A673 (cell line): ENCODE measurements around the gene RNF148. TPM values are rescaled to one million over a fixed set of nuclear protein-coding genes. Genes with fewer than 3 reads are reported as not detected.

Source experiments
- BruUV-seq: library from RNA; stranded (reverse); fragments of 400-500 nt; replicated peaks from 2 replicates; lab custom pipeline; 2021; lab: Mats Ljungman, UMichigan
- CTCF ChIA-PET: fragments of 300-600 bp; sonication (Branson Sonifier 250); formaldehyde crosslinking; loops from one replicate; lab custom pipeline; 2022; ENCODE audit warnings: antibody characterized with exemption; lab: Charles Lee
- POLR2A ChIA-PET: fragments of 300-600 bp; sonication (Branson Sonifier 250); formaldehyde crosslinking; loops from one replicate; lab custom pipeline; 2022; ENCODE audit warnings: antibody characterized with exemption; ENCODE audit not compliant: low non-redundant PET; lab: Charles Lee
- DNase-seq: peaks from one replicate; pipeline ENCODE4 v3.0.0-alpha.2; 2015; ENCODE audit warnings: low spot score
- H3K27ac ChIP-seq: fragments of 200-600 bp; sonication (generic); 2 replicates; pipeline ENCODE4 v1.5.1; 2016; ENCODE audit warnings: mixed run types, low read depth, mild to moderate bottlenecking, mixed read lengths, antibody characterized with exemption, low read length; ENCODE audit not compliant: poor library complexity, severe bottlenecking
- H3K27me3 ChIP-seq: fragments of 200-600 bp; sonication (generic); replicated peaks from 2 replicates; pipeline ENCODE4 v1.6.1; 2017; ENCODE audit warnings: mixed run types, low read depth, mild to moderate bottlenecking, mixed read lengths, antibody characterized with exemption, low read length; ENCODE audit not compliant: insufficient read depth, poor library complexity
- H3K36me3 ChIP-seq: fragments of 200-600 bp; sonication (generic); 2 replicates; pipeline ENCODE4 v1.6.1; 2016; ENCODE audit warnings: mixed run types, mild to moderate bottlenecking, mixed read lengths, antibody characterized with exemption, low read length; ENCODE audit not compliant: insufficient read depth, poor library complexity, severe bottlenecking
- H3K4me1 ChIP-seq: fragments of 200-600 bp; sonication (generic); 2 replicates; pipeline ENCODE4 v1.6.1; 2017; ENCODE audit warnings: mixed run types, mild to moderate bottlenecking, mixed read lengths, antibody characterized with exemption, low read length; ENCODE audit not compliant: insufficient read depth, poor library complexity, severe bottlenecking
- H3K4me3 ChIP-seq: fragments of 200-600 bp; sonication (generic); 2 replicates; pipeline ENCODE4 v1.5.1; 2016; ENCODE audit warnings: low read depth, mixed run types, mild to moderate bottlenecking, mixed read lengths, low read length; ENCODE audit not compliant: poor library complexity, severe bottlenecking
- H3K9me3 ChIP-seq: fragments of 200-600 bp; sonication (generic); 2 replicates; pipeline ENCODE4 v1.6.1; 2016; ENCODE audit warnings: mixed run types, low read depth, mild to moderate bottlenecking, mixed read lengths, antibody characterized with exemption, low read length; ENCODE audit not compliant: poor library complexity, severe bottlenecking
- EZH2 ChIP-seq: fragments of 200-600 bp; sonication (generic); IDR thresholded peaks from 2 replicates; pipeline ENCODE4 v1.6.1; 2017; ENCODE audit warnings: borderline replicate concordance, low read depth, mild to moderate bottlenecking, mixed read lengths, antibody characterized with exemption, low read length; ENCODE audit not compliant: poor library complexity, severe bottlenecking
- intact Hi-C: fragments of 100-400 bp; cut with micrococcal nuclease; formaldehyde crosslinking; loops from one replicate; pipeline ENCODE4 v1.10.0; 2022; ENCODE audit not compliant: unreplicated experiment
- total RNA-seq: library from RNA; stranded (reverse); gene quantifications from 2 replicates; pipeline ENCODE4 v1.2.3, GENCODE V29; 2021
- TF ChIP-seq, protein P1 (sequence below): fragments of 300-800, 200-600 bp; sonication (generic); conservative IDR thresholded peaks from 2 replicates; pipeline ENCODE4 v1.5.1; 2017; ENCODE audit warnings: low read depth, mild to moderate bottlenecking, antibody characterized with exemption, low read length, moderate library complexity, mixed read lengths

The RNF148 gene
- total RNA-seq, 1 experiment from 2014 or later: 5.4 TPM

GRCh38 chr7:122691569-122692235 lies 11.0 kb downstream of the RNF148 start:
- H3K27ac ChIP-seq: no peak overlapping the region
- no peak overlapping the region for H3K4me3 ChIP-seq
- H3K36me3 ChIP-seq: no peaks in the 10 kb centered on the region
- H3K9me3 ChIP-seq: no peaks in the 10 kb centered on the region
- no peaks in the 10 kb centered on the region for H3K27me3 ChIP-seq
- no peak for DNase-seq
- TF ChIP-seq EZH2: no peak
- TF ChIP-seq, protein P1, sequence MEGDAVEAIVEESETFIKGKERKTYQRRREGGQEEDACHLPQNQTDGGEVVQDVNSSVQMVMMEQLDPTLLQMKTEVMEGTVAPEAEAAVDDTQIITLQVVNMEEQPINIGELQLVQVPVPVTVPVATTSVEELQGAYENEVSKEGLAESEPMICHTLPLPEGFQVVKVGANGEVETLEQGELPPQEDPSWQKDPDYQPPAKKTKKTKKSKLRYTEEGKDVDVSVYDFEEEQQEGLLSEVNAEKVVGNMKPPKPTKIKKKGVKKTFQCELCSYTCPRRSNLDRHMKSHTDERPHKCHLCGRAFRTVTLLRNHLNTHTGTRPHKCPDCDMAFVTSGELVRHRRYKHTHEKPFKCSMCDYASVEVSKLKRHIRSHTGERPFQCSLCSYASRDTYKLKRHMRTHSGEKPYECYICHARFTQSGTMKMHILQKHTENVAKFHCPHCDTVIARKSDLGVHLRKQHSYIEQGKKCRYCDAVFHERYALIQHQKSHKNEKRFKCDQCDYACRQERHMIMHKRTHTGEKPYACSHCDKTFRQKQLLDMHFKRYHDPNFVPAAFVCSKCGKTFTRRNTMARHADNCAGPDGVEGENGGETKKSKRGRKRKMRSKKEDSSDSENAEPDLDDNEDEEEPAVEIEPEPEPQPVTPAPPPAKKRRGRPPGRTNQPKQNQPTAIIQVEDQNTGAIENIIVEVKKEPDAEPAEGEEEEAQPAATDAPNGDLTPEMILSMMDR: no peak
- H3K4me1 ChIP-seq: peaks cover 5% of the 10 kb centered on the region
- no TSS peak for BruUV-seq
- POLR2A ChIA-PET: no interaction called here
- CTCF ChIA-PET: no interaction called here
- intact Hi-C loops: no loop called here

DNA sequence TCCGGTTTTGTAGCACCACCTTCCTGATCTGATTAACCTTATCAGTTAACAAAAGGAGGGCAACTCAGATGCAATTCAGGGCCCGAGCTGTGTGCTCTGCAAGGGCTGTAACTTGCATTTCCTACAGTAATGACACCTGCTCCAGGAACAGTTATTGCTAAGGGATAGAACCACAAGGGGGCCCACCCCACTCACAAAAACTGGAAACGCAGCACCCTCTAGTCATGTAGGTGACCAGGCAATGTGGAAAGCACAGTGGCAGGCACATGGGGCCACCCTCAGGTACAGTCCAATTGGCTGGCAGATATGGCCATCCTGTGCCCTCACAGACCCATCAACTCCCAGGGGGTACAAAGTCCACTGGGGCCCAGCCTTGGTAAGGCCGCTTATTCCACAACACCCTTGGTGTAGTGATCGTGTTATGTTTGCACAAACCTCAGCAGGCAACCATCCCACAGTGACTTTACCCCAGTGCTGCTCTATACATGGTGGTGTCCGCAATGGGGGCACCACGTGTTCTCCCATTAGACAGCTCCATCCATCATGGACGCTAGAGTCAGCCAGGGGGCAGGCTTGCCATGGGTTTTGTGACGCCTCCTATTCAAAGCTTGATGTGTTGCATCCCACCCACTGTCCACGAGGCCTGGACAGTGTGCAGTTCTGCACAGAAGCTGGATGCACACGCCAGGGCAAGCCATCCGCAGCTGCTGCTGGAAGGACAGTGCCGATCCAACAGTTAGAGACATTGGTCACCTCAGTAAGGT lies 13.2 kb downstream of the RNF148 start:
- ChIA-PET CTCF (no interaction called here), POLR2A (interaction anchor here (0.5 kb wide), 1 partner anchor 197 kb away, joined by 3 read pairs; the partner anchor contains the start of gene CADPS2)
- H3K4me3 ChIP-seq: no peak overlapping the region
- TF ChIP-seq, protein P1: peak; percentile 32; the same call in 1 of the 2 replicates
- TF ChIP-seq EZH2: no peak
- no peaks in the 10 kb centered on the region for H3K9me3 ChIP-seq
- intact Hi-C loops: no loop called here
- no peaks in the 10 kb centered on the region for H3K4me1 ChIP-seq
- no TSS peak for BruUV-seq
- no peaks in the 10 kb centered on the region for H3K36me3 ChIP-seq
- H3K27me3 ChIP-seq: no peaks in the 10 kb centered on the region
- H3K27ac ChIP-seq: no peak overlapping the region
- DNase-seq: peak; percentile 31

DNA sequence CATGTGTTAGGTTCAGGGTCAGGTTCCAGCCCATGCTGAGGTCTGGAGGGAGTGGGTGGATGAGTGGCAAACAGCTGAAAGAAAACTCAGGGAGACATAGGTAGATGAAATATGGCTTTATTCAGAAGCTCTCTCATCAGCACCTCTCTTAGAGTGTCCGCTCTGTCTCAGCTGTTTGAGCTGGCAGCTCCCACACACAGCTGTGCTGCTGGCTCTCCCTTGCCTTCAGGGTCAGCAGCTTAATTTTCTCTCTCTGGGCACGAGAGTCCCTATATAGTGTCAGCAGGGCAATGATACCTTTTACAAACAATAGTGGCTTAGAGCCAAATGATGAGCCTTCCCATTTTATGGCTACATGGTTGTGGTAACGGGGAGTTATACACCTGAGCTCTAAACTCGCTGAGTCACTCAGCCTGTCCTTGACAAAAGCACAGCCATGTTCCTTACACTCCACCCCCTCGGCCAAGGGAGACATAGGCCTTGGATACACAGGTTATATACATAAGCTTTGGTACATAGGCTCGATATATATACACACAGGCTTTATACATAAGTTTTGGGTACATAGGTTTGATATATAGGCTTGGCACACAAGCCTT lies 14.2 kb downstream of the RNF148 start:
- ChIA-PET POLR2A (no interaction called here), CTCF (no interaction called here)
- TF ChIP-seq, protein P1: no peak
- no peak for TF ChIP-seq EZH2
- intact Hi-C loops: no loop called here
- Histone ChIP-seq H3K36me3 (no peaks in the 10 kb centered on the region), H3K27ac (no peak overlapping the region), H3K4me1 (no peaks in the 10 kb centered on the region), H3K9me3 (no peaks in the 10 kb centered on the region), H3K27me3 (no peaks in the 10 kb centered on the region), H3K4me3 (no peak overlapping the region)
- no TSS peak for BruUV-seq
- no peak for DNase-seq
